GDM1 (cell line): ENCODE data around the gene SLC18A2.
"Not testable (repeated sequence)": the region's sequence is repeated elsewhere in the genome, so short reads cannot be mapped to it uniquely, and the experiment has no call there.

ENCODE experiments used
- DNase-seq: peaks from one replicate; lab custom pipeline; 2025; lab: John Stamatoyannopoulos, UW

Gene SLC18A2

DNA sequence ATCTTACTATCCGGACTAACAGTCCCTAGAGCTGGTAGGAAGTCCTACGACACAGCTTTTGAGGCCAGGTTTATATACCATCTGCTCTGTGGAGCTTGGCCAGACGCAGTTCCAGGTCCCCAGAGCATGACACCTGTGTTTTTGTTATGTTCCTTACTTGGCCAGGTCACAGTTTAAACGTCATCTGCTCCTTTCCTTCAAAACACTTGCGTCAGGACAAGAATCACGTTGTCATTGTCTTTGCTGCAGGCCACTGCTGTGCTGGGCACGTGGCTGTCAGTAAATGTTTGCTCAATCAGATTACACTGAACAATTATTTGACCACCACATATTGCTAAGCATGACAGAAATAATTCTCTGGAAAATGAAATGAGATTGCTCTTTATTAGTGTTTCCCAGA lies 23.9 kb downstream of the SLC18A2 start:
- no peak for DNase-seq

DNA sequence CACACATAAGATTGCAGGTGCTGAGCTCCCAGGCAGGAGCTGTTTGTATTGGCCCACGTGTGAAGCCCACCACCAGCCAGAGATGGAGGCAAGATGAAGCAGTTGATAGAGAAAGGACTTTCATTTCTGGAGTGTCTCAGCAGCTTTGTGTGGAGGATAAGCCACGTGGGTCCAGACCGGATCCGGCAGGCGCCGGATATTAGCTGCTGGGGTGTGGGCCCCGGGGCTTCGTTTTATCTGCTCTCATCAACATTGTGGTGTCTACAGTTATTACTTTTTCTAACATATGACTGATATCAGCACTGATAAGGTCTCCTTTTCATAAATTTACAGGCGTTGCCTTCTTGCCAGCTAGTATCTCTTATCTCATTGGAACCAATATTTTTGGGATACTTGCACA lies 25.5 kb downstream of the SLC18A2 start:
- DNase-seq = no peak

DNA sequence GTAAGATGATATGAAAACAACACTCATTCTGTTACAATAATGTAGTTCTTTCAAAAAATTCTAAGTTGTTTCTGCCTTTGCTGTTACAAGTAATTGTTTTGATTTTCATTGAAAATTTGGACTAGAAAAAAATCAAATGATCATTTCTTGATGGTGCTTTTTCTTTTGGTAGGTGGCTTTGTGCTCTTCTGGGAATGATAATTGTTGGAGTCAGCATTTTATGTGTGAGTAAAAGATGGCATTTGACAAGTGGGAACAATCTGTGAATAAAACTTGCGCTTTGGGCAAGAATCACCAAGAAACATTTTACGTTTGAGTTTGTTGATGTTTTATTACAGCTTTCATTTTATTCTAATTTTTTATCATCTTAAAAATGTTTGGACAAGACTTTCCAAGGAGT lies 25.9 kb downstream of the SLC18A2 start:
- no peak for DNase-seq

DNA sequence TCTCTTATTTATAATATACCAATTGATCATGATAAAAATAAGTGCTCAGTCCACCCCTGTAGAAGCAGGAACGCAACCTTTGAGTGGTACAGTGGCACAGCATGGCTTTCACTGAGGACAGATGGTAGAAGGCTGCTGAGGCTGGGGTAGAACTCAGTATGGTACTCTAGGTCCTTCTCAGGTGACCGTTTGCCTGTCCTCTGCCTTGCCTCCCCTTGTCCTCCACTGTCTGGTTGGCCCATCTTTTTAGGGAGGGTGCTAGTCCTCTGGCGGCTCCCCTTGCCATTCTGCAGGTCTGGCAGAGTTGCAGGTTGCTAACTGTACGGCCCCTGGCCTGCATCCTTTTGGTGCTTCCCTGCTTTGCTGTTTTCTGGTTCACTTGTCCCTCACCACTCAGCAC lies 27.3 kb downstream of the SLC18A2 start:
- DNase-seq = no peak

DNA sequence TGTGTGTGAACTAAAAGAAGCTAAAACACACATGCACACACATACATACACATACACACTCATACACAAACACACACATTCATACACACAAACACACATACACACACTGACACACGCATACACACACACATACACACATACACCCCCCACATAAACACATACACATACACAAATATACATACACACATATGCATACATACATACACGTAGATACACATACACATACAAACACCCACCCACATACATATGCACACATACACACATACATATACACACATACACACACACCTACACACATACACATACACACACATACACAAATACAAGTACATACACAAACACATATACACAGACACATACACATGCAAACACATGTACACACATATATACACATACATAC lies 28.0 kb downstream of the SLC18A2 start:
- no peak for DNase-seq

DNA sequence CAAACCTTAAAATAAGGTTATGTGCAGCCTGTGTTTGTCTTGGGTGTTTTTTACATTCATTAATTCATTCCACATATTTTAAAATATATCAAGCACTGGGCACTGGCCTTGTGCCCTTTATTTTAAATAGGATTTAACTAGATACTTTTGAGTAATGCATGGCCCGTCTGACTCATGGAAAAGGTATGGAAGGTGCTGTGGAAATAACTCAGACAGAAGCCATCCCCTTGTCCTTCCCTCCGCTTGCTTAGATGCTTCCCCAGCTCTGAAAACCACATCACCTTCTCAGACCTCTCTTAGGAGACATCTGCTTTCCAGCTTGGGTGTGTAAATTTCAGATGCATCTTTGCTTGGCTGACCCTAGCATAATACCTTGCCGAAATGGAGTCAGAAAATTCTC lies 30.5 kb downstream of the SLC18A2 start:
- DNase-seq = no peak

DNA sequence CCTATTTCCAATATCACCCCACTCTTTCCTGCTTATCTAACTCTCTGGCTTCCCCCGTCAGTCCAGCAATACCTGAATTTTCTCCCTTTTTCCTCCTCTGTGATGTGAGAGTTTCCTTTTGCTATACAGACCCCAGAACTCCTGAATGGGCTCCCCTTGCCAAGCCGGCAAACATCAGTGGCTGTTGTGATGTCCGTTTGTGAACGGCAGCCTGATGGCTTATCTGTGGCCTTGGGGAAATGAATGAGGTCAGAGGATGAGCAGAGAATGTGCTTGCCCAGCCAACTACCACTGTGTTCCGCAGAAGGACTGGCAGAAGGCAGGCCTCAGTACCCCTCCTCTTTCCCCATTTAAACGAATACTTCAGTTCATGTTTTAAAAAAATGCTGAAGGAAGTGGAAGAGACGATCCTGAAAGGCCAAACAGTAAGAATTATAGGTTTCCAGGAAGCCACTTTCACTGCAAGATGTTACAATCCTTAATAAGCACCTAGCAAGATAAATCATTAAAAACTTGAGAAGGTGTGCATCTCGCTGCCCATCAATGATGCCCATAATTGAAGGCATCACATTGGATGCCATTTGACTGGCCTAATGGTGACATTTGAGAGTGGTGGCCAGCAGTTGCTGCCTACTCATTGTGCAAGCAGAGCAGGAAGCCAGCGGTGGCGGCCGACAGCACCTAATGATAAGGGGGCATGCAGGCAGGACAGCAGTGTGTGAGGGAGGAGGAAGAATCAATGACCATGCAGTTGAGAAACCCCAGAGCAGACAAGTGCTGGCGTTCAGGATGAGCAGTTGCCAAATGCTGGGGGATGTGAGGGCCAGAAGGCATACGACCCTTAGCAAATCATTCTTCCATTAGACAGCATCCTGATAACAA lies 31.5 kb downstream of the SLC18A2 start:
- no peak for DNase-seq

DNA sequence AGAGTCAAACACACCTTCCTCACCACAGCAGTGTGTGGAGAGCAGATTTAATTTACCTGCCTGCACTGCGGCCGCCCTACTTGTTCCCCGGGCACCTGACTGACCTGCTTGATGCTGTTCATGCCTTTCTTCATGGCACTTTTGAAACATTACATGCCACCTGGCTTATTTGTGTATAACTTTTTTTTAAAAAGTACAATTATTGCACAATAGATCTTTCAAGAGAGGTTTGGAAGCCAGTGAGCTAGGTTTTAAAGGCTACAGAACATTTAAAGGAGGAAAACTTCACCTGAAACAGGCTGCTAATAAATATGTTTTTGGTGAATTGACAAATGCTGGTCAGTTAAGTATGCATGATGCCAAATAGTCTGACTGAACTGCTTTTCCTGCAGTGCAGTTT lies 33.1 kb downstream of the SLC18A2 start:
- no peak for DNase-seq

DNA sequence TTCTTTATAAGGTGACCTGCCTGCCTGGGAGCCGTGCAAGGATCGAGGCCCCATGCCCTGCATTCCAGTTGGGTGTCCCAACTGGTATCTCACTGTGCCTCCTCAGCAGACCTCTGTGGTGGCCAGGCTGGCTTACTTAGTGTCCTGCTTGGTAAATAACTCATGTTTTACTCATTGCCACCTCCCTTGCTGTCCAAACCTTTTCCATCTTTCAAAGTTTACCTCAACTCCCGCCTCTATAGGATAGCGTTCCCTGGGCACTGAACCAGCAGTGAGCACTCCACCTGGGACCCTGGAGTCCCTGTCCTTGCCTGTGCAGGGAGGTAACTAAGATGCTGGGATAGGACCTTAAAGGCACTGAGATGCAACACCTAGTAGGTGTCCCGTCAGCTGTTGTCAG lies 33.6 kb downstream of the SLC18A2 start:
- no peak for DNase-seq

DNA sequence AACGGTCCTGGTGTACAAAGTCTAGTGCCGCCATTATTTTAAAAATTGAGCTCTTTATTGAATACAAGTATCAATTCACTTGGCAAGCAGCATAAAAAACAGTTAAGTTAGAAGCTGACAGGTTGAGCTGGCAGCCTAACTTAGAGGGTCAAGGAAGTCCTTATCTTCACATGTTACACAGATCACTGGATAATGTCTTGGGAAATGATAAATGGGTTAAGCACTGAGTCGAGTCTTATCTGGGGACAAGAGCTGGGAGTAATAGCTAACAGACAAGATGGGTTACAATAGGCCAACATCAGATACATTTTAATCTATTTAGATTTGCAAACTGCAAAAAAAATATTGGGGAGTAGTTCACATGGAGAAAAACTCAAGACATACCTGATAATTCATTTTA lies 34.2 kb downstream of the SLC18A2 start:
- no peak for DNase-seq

DNA sequence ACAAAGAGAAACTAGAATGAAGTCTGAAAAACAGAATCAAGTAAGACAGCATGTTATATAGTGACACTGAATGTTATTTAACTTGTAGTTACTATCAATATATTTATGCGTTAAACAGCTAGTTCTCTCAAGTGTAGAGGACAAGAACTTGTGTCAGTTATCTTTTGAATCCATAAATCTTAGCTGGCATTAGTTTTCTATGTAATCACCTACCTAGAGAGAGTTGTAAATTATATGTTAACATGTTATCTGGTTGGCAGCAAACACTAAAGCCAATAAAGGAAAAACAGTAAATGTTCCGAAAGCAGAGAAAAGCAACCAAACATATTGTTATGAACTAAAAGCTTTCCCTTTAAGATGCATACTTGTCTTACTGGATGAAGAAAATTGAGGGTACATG lies 36.8 kb downstream of the SLC18A2 start:
- DNase-seq = no peak

DNA sequence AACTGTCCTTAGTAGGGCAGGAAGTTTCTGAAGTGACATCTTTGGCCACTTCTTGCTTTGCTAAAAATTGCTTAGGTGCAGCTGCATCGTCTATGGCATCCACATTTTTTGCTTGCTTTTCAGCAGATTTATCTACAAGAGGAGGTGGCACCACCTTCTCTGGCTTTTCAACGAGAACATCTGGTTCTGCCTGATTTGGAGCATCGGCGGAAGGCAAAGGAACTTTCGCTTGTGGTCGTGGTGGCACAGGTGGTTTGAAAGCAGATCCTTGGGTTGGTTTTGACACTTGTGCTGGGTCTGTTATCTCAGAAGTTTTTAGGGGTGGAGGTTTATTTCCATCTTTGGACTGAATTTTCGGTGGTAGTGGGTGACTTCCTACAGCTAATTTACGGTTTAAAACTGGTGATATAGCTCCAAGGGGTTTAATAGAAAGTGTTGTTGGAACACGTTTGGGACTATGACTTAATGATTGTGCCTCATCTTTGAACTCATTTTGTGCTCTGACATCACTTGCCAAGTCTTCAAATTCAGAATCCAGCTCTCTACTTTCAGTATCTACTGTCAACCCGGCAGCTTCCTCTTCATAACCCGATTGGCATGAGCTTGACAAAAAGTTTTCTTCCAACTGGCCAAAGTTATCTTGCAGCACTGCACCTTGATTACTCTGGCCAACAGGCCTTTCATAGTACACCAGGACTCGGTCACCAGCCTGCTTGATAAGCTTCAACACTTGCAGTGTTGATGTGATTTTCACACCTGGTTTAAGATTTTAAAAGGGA lies 44.0 kb downstream of the SLC18A2 start:
- DNase-seq = no peak

DNA sequence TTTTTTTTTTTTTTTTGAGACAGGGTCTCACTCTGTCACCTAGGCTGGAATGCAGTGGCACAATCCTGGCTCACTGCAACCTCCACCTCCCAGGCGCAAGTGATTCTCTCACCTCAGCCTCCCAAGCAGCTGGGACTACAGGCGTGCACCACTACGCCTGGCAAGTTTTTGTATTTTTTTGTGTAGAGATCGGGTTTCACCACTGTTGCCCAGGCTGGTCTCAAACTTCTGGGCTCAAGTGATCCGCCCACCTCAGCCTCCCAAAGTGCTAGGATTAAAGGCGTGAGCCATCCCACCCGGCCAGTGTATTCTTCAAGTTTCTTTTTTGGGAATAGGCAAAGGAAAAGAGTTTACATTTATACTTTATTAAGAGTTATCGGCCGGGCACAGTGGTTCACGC lies 50.0 kb downstream of the SLC18A2 start:
- not testable (repeated sequence) for DNase-seq

DNA sequence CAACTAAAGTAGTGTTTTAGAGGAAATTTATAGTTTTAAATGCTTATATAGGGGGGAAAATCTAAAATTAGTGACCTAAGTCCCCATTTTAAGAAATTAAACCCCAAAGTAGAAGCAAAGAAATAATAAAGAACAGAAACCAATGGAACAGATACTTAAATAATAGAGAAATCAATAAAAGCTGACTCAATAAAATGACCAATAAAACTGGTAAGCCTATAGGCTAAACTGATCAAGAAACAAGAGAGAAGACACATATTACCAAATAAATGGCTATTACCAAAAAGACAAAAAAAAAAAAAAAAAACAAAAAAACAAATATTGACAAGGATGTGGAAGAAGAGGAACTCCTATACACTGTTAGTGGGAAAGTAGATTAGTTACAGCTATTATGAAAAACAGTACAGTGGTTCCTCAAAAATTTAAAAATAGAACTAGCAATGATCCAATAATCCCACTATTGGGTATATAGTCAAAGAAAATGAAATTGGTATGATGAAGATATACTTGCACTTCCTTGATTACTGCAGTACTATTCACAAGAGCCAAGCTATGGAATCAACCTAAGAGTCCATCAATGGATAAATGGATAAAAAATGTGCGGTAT lies 53.2 kb downstream of the SLC18A2 start:
- no peak for DNase-seq

DNA sequence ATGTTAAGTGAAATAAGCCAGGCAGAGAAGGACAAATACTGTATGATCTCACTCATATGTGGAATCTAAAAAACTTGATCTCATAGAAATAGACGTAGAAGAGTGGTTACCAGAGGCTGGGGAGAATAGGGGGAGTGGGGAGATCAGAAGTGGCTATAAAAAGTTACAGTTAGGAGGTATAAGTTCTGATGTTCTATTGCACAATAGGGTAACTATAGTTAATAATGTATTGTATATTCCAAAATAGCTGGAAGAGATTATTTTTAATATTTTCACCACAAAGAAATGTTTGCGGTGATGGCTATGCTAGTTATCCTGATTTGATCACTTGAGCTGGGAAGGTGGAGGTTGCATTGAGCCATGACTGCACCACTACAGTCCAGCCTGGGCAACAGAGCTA lies 53.8 kb downstream of the SLC18A2 start:
- DNase-seq = no peak

DNA sequence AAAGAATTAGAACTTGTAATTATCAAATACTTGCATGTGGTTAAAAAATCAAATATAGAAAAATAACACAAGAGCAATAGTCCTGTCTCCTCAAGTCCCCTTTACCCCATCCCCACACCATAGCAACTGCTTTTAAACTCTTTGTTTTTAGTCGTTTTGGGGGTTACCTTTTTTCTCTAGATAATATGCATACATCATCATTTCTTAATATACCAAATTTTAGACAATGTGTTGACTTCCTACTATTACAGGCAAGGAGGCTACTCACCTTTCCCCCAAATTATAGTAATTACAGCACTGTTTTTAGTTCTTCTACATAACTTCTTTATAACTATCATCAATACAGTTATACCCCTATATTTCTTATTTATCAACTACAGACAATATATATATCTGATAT lies 57.3 kb downstream of the SLC18A2 start:
- DNase-seq = no peak

DNA sequence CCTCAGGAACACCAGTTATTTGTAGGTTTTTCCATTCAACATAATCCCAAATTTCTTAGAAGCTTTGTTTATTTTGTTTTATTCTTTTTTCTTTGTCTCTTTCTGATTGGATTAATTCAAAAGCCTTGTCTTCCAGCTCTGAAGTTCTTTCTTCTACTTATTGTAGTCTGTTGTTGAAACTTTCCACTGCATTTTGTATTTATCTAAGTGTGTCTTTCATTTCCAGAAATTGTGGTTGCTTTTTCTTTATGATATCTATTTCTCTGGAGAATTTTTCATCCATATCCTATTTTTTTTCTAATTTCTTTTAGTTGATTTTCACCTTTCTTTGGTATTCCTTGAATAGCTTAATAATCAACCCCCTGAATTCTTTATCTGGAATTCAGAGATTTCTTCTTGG lies 58.5 kb downstream of the SLC18A2 start:
- DNase-seq = no peak

DNA sequence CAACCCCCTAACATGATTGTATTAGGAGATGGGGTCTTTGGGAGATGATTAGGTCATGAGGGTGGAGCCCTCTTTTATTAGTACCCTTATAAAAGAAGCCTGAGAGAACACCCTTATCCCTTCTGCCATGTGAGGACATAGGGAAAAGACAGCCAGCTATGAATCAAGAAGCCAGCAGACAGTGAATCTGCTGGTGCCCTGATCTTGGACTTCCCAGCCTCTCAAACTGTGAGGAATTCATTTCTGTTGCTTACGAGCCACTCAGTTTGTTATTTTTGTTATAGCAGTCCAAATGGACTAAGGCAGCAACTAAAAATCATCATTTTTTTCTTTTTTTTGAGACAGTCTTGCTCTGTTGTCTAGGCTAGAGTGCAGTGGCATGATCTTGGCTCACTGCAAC lies 59.8 kb downstream of the SLC18A2 start:
- no peak for DNase-seq

DNA sequence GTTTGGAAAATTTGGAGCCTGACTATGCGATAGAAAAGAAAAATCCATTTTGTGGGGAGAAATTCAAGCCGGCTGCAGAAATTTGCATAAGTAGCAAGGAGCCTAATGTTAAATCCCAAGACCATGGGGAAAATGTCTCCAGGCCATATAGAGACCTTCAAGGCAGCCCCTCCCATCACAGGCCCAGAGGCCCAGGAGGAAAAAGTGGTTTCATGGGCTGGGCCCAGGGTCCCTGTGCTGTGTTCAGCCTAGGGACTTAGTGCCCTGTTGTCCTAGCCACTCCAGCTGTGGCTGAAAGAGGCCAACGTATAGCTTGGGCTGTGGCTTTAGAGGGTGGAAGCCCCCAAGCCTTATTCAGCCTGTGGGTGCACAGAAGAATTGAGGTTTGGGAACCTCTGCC lies 62.5 kb downstream of the SLC18A2 start:
- not testable (repeated sequence) for DNase-seq

DNA sequence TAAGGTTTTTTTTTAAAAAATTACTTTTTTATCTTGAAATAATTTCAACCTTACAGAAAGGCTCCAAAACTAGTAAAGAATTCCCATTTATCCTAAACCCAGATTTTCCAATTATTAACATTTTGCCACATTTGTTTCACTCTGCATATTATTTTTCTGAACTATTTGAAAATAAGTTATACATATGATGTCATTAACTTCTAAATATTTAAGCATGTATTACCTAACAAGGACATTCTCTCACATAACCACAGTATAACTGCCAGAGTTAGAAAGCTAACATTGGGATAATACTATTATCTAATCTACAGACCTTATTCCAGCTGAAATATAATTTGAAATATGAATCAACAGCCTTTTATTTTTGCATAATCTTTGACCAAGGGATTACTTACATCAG lies 65.8 kb downstream of the SLC18A2 start:
- DNase-seq = no peak

DNA sequence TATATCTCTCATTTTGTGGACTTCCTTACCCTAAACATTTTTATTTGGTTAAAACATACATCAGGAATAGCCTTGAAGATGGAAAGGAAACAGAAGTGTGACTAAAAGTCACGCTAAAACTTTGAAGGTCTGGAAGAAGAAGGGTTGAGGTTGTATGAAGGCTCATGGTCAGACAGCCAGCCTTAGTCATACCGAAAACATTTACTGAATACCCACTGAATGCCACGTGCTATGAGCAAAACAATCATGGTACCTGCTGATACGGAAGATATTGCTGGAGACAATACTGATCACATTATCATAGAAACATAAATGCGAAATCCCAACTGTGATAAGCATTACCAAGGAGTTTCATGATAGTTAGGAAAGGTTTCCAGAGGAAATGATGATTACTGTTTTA lies 70.3 kb downstream of the SLC18A2 start:
- DNase-seq = no peak

DNA sequence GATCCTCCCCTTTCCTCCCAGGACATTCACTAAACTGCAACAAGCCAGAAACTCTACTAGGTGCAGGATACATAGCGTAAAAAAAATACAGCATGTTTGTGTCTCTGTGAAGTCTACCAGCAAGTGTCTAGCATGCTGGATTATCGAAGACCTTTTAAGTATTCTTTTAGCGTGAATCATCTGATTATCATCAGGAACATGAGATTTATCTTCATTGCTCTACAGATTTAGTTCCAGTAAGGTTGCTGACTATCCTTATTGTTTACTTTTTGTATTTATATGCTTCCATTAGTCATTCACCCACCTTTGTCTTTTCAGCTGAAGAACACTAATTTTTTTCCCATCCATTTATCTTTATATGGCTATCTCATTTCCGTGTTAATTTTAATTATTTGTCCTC lies 71.5 kb downstream of the SLC18A2 start:
- DNase-seq = no peak

DNA sequence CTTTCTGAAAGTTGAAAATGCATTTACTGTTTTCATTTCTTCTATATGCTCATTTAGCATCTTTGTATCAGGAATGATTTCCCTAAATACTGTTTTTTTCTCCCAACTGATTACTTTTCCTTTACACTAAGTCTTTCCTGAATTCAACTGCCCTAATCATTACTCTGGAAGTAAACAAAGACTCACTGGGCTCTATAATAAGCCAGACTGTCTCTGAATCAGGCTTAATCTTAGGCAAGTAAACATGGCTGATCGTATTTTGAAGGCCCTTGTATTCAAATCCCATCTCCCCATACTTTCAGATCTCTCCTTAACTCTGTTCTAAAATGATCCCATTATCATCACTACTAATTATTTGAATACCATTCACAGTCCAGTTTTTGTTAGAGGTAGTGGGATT lies 72.7 kb downstream of the SLC18A2 start:
- no peak for DNase-seq
